Neural cell (in vitro differentiated cells): ENCODE data around the gene PKM. TPM values are rescaled to one million over a fixed set of nuclear protein-coding genes. Genes with fewer than 3 reads are reported as not detected.

Experiments used
- H2AFZ ChIP-seq: fragments of 200-600, 300-800 bp; sonication (generic), shearing (Covaris generic); 2 replicates; pipeline ENCODE4 v1.6.0; 2014; ENCODE audit warnings: low read depth, mild to moderate bottlenecking, antibody characterized with exemption, low read length, moderate library complexity
- H3F3A ChIP-seq: fragments of 200-600 bp; shearing (Covaris generic); 2 replicates; pipeline ENCODE4 v1.6.1; 2016; ENCODE audit warnings: mild to moderate bottlenecking, moderate library complexity, mixed read lengths, antibody characterized with exemption, low read length; ENCODE audit not compliant: insufficient read depth, poor library complexity, severe bottlenecking
- H3K27ac ChIP-seq: fragments of 200-600, 300-800 bp; sonication (generic), shearing (Covaris generic); 2 replicates; pipeline ENCODE4 v1.5.1; 2014; ENCODE audit warnings: mild to moderate bottlenecking, low read length, moderate library complexity
- H3K27me3 ChIP-seq: fragments of 300-800, 200-600 bp; sonication (generic), shearing (Covaris generic); 2 replicates; pipeline ENCODE4 v1.6.0; 2014; ENCODE audit warnings: mild to moderate bottlenecking, low read depth, low read length, moderate library complexity; ENCODE audit not compliant: insufficient read depth
- H3K36me3 ChIP-seq: fragments of 300-800, 200-600 bp; sonication (generic), shearing (Covaris generic); 2 replicates; pipeline ENCODE4 v1.5.1; 2014; ENCODE audit warnings: mild to moderate bottlenecking, antibody characterized with exemption, low read length, moderate library complexity; ENCODE audit not compliant: insufficient read depth
- H3K4me2 ChIP-seq: fragments of 300-800, 200-600 bp; sonication (generic), shearing (Covaris generic); 2 replicates; pipeline ENCODE4 v1.6.0; 2014; ENCODE audit warnings: mild to moderate bottlenecking, low read length
- H3K4me3 ChIP-seq: fragments of 300-800, 200-600 bp; sonication (generic), shearing (Covaris generic); 2 replicates; pipeline ENCODE4 v1.5.1; 2014; ENCODE audit warnings: mild to moderate bottlenecking, low read length, moderate library complexity
- H3K79me2 ChIP-seq: fragments of 200-600 bp; shearing (Covaris generic); replicated peaks from 2 replicates; pipeline ENCODE4 v1.6.0; 2014; ENCODE audit warnings: mild to moderate bottlenecking, low read length, moderate library complexity; ENCODE audit not compliant: insufficient read depth
- H3K9ac ChIP-seq: fragments of 300-800, 200-600 bp; sonication (generic), shearing (Covaris generic); 2 replicates; pipeline ENCODE4 v1.6.1; 2016; ENCODE audit warnings: mild to moderate bottlenecking, low read length, mixed read lengths
- H3K9me2 ChIP-seq: fragments of 200-600 bp; shearing (Covaris generic); 2 replicates; pipeline ENCODE4 v1.6.1; 2016; ENCODE audit warnings: mild to moderate bottlenecking, low read length, mixed read lengths; ENCODE audit not compliant: insufficient read depth
- H3K9me3 ChIP-seq: fragments of 200-600, 300-800 bp; sonication (generic), shearing (Covaris generic); 2 replicates; pipeline ENCODE4 v1.6.1; 2016; ENCODE audit warnings: mild to moderate bottlenecking, mixed run types, low read length, moderate library complexity, mixed read lengths
- H4K20me1 ChIP-seq: fragments of 200-600 bp; shearing (Covaris generic); 2 replicates; pipeline ENCODE4 v1.6.1; 2016; ENCODE audit warnings: mild to moderate bottlenecking, mixed run types; ENCODE audit not compliant: insufficient read depth
- CTCF ChIP-seq: fragments of 450-650 bp; IDR thresholded peaks from 2 replicates; pipeline ENCODE4 v1.5.1; 2014; ENCODE audit warnings: antibody characterized with exemption, mild to moderate bottlenecking, moderate library complexity; ENCODE audit not compliant: poor library complexity, severe bottlenecking
- EZH2 ChIP-seq: fragments of 200-600, 300-800 bp; shearing (Covaris generic), sonication (generic); IDR thresholded peaks from 2 replicates; pipeline ENCODE4 v1.6.1; 2014; ENCODE audit warnings: antibody characterized with exemption, low read length, borderline replicate concordance, mild to moderate bottlenecking; ENCODE audit not compliant: insufficient read depth, poor library complexity, severe bottlenecking
- POLR2AphosphoS5 ChIP-seq: IDR thresholded peaks from 2 replicates; pipeline ENCODE4 v1.6.1; 2012
- REST ChIP-seq: IDR thresholded peaks from 2 replicates; pipeline ENCODE4 v1.6.1; 2012; ENCODE audit warnings: borderline replicate concordance
- SMC3 ChIP-seq: fragments of 450-650 bp; conservative IDR thresholded peaks from 2 replicates; pipeline ENCODE4 v1.6.1; 2014; ENCODE audit warnings: antibody characterized with exemption, mild to moderate bottlenecking, moderate library complexity; ENCODE audit not compliant: poor library complexity
- TAF1 ChIP-seq: IDR thresholded peaks from 2 replicates; pipeline ENCODE4 v1.6.1; 2012; ENCODE audit warnings: low read depth
- polyA plus RNA-seq: library from polyadenylated mRNA; depleted of rRNA; stranded (reverse); fragments of >200 nt; gene quantifications from 2 replicates; pipeline ENCODE4 v1.2.3, GENCODE V29; 2014

PKM gene
- polyA plus RNA-seq, 1 donor from 2014 or later = 361 TPM

- H3K27ac ChIP-seq = no peak overlapping the region
- no peak overlapping the region for H2AFZ ChIP-seq
- H3K27me3 ChIP-seq = no peaks in the 10 kb centered on the region
- H3K9me3 ChIP-seq = no peaks in the 10 kb centered on the region
- H3K9ac ChIP-seq = no peak overlapping the region
- H3K4me2 ChIP-seq = no peak overlapping the region
- H3K79me2 ChIP-seq = no peaks in the 10 kb centered on the region
- no peaks in the 10 kb centered on the region for H3K36me3 ChIP-seq
- H3F3A ChIP-seq = no peaks in the 10 kb centered on the region
- no peaks in the 10 kb centered on the region for H4K20me1 ChIP-seq
- H3K9me2 ChIP-seq = no peaks in the 10 kb centered on the region
- no peak for TF ChIP-seq REST
- TF ChIP-seq CTCF = no peak
- TF ChIP-seq EZH2 = no peak
- TF ChIP-seq POLR2AphosphoS5 = no peak
- no peak overlapping the region for H3K4me3 ChIP-seq
Observed at GRCh38 chr15:72162569-72162968, 68.4 kb downstream of the PKM start.

- Histone ChIP-seq H3K9me2 (no peaks in the 10 kb centered on the region), H2AFZ (no peak overlapping the region), H3K36me3 (no peaks in the 10 kb centered on the region), H3K9me3 (no peaks in the 10 kb centered on the region), H3K27ac (no peak overlapping the region), H4K20me1 (no peaks in the 10 kb centered on the region), H3K9ac (no peak overlapping the region), H3K4me3 (no peak overlapping the region), H3K27me3 (no peaks in the 10 kb centered on the region), H3F3A (no peaks in the 10 kb centered on the region), H3K79me2 (no peaks in the 10 kb centered on the region), H3K4me2 (no peak overlapping the region)
- TF ChIP-seq TAF1 (no peak), SMC3 (no peak), CTCF (no peak)
Observed at GRCh38 chr15:72161361-72162132, 69.4 kb downstream of the PKM start.
